T47D (cell line): ENCODE results near the gene CCDC192.

Experiments used
- DNase-seq, 2 experiments: peaks; one replicate each; pipeline versions ENCODE4 v3.0.0 to v3.0.0-alpha.2; 2011 to 2012; ENCODE audit warnings: low read depth in 1 of 2, low spot score in 1 of 2
- JUND ChIP-seq: IDR thresholded peaks from 2 replicates; pipeline ENCODE4 v1.6.1; 2012; ENCODE audit warnings: low read depth
- in situ Hi-C: cut with HindIII; loops from 2 replicates; pipeline ENCODE4 v1.10.0; 2016; ENCODE audit warnings: low sequenced_read_pairs, low pct_unique_long_range_greater_than_20kb

The CCDC192 gene

GRCh38 chr5:127941646-127942045 lies 238.5 kb downstream of the CCDC192 start:
- in situ Hi-C loops: no loop called here
- no peak for TF ChIP-seq JUND
- DNase-seq: no peak

- DNase-seq: no peak
- in situ Hi-C loops: no loop called here
- no peak for TF ChIP-seq JUND
Measured at GRCh38 chr5:127942246-127943060, 239.3 kb downstream of the CCDC192 start.

GRCh38 chr5:127943061-127943371 lies 239.8 kb downstream of the CCDC192 start:
- no peak for DNase-seq
- TF ChIP-seq JUND: no peak
- in situ Hi-C loops: no loop called here

- in situ Hi-C loops: no loop called here
- TF ChIP-seq JUND: no peak
- DNase-seq: no peak
Measured at GRCh38 chr5:127944125-127944524, 240.9 kb downstream of the CCDC192 start.

GRCh38 chr5:127947941-127948340 lies 244.8 kb downstream of the CCDC192 start:
- no peak for DNase-seq
- no peak for TF ChIP-seq JUND
- in situ Hi-C loops: no loop called here

- no peak for DNase-seq
Measured at GRCh38 chr5:127950707-127951391, 247.7 kb downstream of the CCDC192 start.

GRCh38 chr5:127951791-127952190 lies 248.6 kb downstream of the CCDC192 start:
- TF ChIP-seq JUND: no peak
- in situ Hi-C loops: no loop called here
- no peak for DNase-seq

More at GRCh38 chr5:127950707-127951391, 247.7 kb downstream of the CCDC192 start:
- no peak for TF ChIP-seq JUND
- in situ Hi-C loops: no loop called here

- in situ Hi-C loops: no loop called here
- DNase-seq: no peak
- TF ChIP-seq JUND: no peak
Measured at GRCh38 chr5:127957183-127957582, 254.0 kb downstream of the CCDC192 start.

GRCh38 chr5:127957701-127958239 lies 254.6 kb downstream of the CCDC192 start:
- TF ChIP-seq JUND: no peak
- peak in 1 of 2 experiments; percentile 41 for DNase-seq
- in situ Hi-C loops: no loop called here

GRCh38 chr5:127958421-127959011 lies 255.3 kb downstream of the CCDC192 start:
- in situ Hi-C loops: no loop called here

GRCh38 chr5:127959152-127959764 lies 256.1 kb downstream of the CCDC192 start:
- peak in 1 of 2 experiments; percentile 44 for DNase-seq
- in situ Hi-C loops: no loop called here
- no peak for TF ChIP-seq JUND

More at GRCh38 chr5:127958421-127959011, 255.3 kb downstream of the CCDC192 start:
- no peak; the same call in 1 of the 2 replicates for TF ChIP-seq JUND
- DNase-seq: peak in 1 of 2 experiments; percentile 61

- in situ Hi-C loops: no loop called here
- no peak for TF ChIP-seq JUND
- no peak for DNase-seq
Measured at GRCh38 chr5:127960270-127960691, 257.1 kb downstream of the CCDC192 start.
